ENCODE data around the gene PTX4.

PTX4 gene

DNA sequence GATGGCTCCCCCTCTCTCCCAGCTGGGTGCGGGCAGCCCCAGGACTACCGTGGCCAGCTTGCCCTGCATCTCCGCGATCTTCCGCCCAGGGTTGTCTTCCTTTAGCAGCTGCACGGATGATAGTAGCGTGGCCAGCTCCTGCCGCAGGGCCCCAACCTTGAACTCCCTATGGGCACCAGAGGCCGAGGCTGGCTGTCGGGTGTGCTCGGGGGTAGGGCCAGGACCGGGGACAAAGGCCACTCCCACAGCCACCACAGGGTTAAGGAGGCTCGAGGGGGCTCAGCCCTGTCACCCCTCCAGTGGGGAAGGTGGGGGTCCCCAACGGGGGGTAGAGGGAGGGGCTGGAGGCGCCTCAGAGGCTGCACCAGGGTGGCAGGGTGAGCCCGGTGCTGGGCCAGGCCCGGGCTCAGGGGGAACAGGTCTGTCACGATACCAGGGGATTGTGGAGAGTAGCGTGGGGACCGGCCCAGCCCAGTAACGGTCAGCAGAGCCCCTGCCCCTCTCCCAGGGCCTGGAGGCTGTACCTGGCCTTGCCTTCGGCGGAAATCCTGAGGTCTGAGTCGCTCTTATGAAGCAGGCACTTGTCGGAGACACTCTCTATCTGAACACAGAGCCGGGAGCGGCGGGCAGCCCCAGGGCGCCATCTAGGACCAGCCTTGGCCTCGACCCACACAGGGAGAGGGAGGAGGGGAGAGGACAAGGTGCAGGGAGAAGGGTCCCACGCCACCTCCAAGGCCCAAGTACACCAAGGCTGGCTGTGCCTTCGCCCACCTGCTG, 52.6 kb downstream of the PTX4 start:
- DNase-seq (ENCODE audit: low read depth), result no peak
- H3K4me3 ChIP-seq (ENCODE audit: low read depth, low read length), result no peak overlapping the region

Measured in skeletal muscle cell (primary cell).